Activated CD4-positive, alpha-beta memory T cell treated with anti-CD3 and anti-CD28 coated beads, Interleukin-2, amount 10 ng/mL, durations not matched to agents 7 days and 5 days (primary cell): ENCODE results near the gene SYT7. TPM values are rescaled to one million over a fixed set of nuclear protein-coding genes. Genes with fewer than 3 reads are reported as not detected.

ENCODE experiments used
- CTCF ChIA-PET: fragments of 350-600 bp; sonication (Branson Sonifier 250); formaldehyde crosslinking; loops from one replicate; lab custom pipeline; 2021; ENCODE audit warnings: antibody characterized with exemption, inconsistent platforms; lab: Charles Lee
- POLR2A ChIA-PET: fragments of 350-600 bp; sonication (Branson Sonifier 250); formaldehyde crosslinking; loops from one replicate; lab custom pipeline; 2021; ENCODE audit warnings: antibody characterized with exemption; lab: Charles Lee
- DNase-seq: peaks from one replicate; pipeline ENCODE4 v3.0.0-alpha.2; 2020
- H3K27ac Mint-ChIP-seq: one replicate; pipeline ENCODE4 v1.8.0; 2021; ENCODE audit warnings: mild to moderate bottlenecking, mixed read lengths
- H3K27me3 Mint-ChIP-seq: one replicate; pipeline ENCODE4 v1.8.0; 2021; ENCODE audit warnings: mixed read lengths
- H3K36me3 Mint-ChIP-seq: one replicate; pipeline ENCODE4 v1.8.0; 2021; ENCODE audit warnings: low read depth, mixed read lengths
- H3K4me1 Mint-ChIP-seq: one replicate; pipeline ENCODE4 v1.8.0; 2021; ENCODE audit warnings: mixed read lengths
- H3K4me3 Mint-ChIP-seq: one replicate; pipeline ENCODE4 v1.8.0; 2021; ENCODE audit warnings: mild to moderate bottlenecking, mixed read lengths
- H3K9me3 Mint-ChIP-seq: one replicate; pipeline ENCODE4 v1.8.0; 2021; ENCODE audit warnings: mixed read lengths
- total RNA-seq, 2 experiments: library from RNA; stranded (reverse); gene quantifications; one replicate each; pipeline ENCODE4 v1.2.3, GENCODE V29; 2021

The SYT7 gene
- total RNA-seq, 2 experiments from 2014 or later, result not detected

DNA sequence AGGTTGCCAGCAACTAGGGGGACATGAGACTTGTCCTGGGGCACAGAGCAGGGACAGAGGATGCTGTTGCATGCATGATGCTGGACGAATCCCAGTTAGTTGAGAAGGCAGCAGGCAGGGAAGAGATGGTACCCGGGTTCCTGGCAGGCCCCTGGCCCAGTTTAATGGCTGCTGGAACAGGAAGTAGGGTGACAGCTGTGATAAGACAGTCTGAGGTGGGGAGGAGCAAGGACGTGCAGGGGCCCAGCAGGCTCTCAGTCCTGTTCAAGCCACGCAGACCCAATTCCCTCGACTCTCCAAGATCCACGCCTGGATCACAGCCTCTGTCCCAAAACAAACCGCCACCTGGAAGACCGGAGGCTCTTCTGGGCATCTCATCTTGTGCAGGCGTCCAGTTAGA lies 40.3 kb downstream of the SYT7 start:
- CTCF ChIA-PET, result interaction anchor here (1.7 kb wide), 1 partner anchor 24 kb away, joined by 5 read pairs; no protein-coding TSS in a partner anchor

GRCh38 chr11:61539831-61540357 lies 41.0 kb downstream of the SYT7 start:
- no peaks in the 10 kb centered on the region for H3K4me1 Mint-ChIP-seq
- ChIA-PET POLR2A (no interaction called here), CTCF (interaction anchor here (1.2 to 1.7 kb wide), 2 partner anchors 23 to 31 kb away, joined by 4 to 5 read pairs; partner anchors contain the start of gene LRRC10B)
- peaks cover 7% of the 10 kb centered on the region for H3K27me3 Mint-ChIP-seq
- no peaks in the 10 kb centered on the region for H3K36me3 Mint-ChIP-seq
- DNase-seq, result no peak
- H3K27ac Mint-ChIP-seq, result no peak overlapping the region
- H3K4me3 Mint-ChIP-seq, result no peak overlapping the region
- H3K9me3 Mint-ChIP-seq, result no peaks in the 10 kb centered on the region

More for the DNA sequence above, 40.3 kb downstream of the SYT7 start:
- POLR2A ChIA-PET, result no interaction called here
- Mint-ChIP-seq H3K27ac (no peak overlapping the region), H3K4me3 (no peak overlapping the region), H3K4me1 (no peaks in the 10 kb centered on the region), H3K9me3 (no peaks in the 10 kb centered on the region), H3K36me3 (no peaks in the 10 kb centered on the region), H3K27me3 (peaks cover 7% of the 10 kb centered on the region)
- no peak for DNase-seq

DNA sequence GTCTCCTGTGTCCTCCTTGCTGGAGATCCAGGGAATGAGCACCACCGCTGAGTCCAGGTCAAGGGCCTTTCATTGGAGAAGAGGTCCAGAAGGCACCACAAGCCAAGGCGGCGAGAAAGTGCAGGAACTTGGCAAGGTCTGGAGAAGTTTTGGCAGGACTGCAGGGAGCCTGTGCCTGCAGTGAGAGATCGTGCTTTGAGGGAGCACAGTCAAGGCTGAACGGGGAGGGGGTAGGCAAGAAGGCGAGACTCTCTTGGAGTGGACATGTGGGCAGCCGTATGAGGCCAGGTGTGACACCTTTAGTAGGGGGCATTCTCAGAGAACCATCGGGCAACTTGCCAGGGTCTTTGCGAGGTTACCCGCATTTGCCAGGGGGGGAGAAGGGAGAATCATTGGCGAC lies 41.9 kb downstream of the SYT7 start:
- POLR2A ChIA-PET, result no interaction called here
- H3K4me3 Mint-ChIP-seq, result no peak overlapping the region
- no peaks in the 10 kb centered on the region for H3K4me1 Mint-ChIP-seq
- no peaks in the 10 kb centered on the region for H3K36me3 Mint-ChIP-seq
- CTCF ChIA-PET, result interaction anchor here (1.2 to 1.7 kb wide), 2 partner anchors 22 to 30 kb away, joined by 4 to 5 read pairs; partner anchors contain the start of gene LRRC10B
- peaks cover 7% of the 10 kb centered on the region for H3K27me3 Mint-ChIP-seq
- no peaks in the 10 kb centered on the region for H3K9me3 Mint-ChIP-seq
- DNase-seq, result no peak
- H3K27ac Mint-ChIP-seq, result no peak overlapping the region

- no peaks in the 10 kb centered on the region for H3K4me1 Mint-ChIP-seq
- ChIA-PET CTCF (no interaction called here), POLR2A (no interaction called here)
- H3K4me3 Mint-ChIP-seq, result no peak overlapping the region
- DNase-seq, result no peak
- H3K27me3 Mint-ChIP-seq, result peaks cover 7% of the 10 kb centered on the region
- H3K9me3 Mint-ChIP-seq, result no peaks in the 10 kb centered on the region
- H3K36me3 Mint-ChIP-seq, result no peaks in the 10 kb centered on the region
- H3K27ac Mint-ChIP-seq, result no peak overlapping the region
Observed at GRCh38 chr11:61538636-61538961, 42.3 kb downstream of the SYT7 start.

DNA sequence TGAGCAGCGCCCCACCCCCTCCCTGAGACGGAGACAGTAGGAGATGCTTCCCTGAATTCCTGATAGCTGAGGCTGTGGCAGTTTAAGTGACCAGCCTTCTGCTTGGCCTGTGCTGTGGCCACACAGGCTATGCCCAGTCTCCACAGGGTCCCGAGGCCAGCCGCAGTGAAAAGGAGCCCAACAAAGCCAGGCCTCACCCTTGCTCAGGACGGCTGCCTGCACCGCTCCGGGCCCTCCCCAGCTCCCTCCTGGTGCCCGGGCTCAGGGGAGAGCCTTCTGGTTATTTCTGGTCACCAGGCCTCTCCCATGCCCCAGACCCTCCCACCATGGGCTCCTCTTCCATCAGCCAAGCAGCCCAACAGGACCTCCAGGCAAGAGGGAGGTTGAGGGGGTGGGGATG lies 43.5 kb downstream of the SYT7 start:
- ChIA-PET POLR2A (no interaction called here), CTCF (no interaction called here)
- H3K4me1 Mint-ChIP-seq, result no peaks in the 10 kb centered on the region
- no peak for DNase-seq
- H3K36me3 Mint-ChIP-seq, result no peaks in the 10 kb centered on the region
- H3K9me3 Mint-ChIP-seq, result no peaks in the 10 kb centered on the region
- H3K27me3 Mint-ChIP-seq, result peaks cover 7% of the 10 kb centered on the region
- H3K4me3 Mint-ChIP-seq, result no peak overlapping the region
- H3K27ac Mint-ChIP-seq, result no peak overlapping the region

GRCh38 chr11:61536676-61537270 lies 44.1 kb downstream of the SYT7 start:
- H3K4me1 Mint-ChIP-seq, result no peaks in the 10 kb centered on the region
- POLR2A ChIA-PET, result no interaction called here
- no peaks in the 10 kb centered on the region for H3K9me3 Mint-ChIP-seq
- H3K27ac Mint-ChIP-seq, result no peak overlapping the region
- CTCF ChIA-PET, result no interaction called here
- H3K27me3 Mint-ChIP-seq, result peaks cover 7% of the 10 kb centered on the region
- no peak overlapping the region for H3K4me3 Mint-ChIP-seq
- H3K36me3 Mint-ChIP-seq, result no peaks in the 10 kb centered on the region
- no peak for DNase-seq

DNA sequence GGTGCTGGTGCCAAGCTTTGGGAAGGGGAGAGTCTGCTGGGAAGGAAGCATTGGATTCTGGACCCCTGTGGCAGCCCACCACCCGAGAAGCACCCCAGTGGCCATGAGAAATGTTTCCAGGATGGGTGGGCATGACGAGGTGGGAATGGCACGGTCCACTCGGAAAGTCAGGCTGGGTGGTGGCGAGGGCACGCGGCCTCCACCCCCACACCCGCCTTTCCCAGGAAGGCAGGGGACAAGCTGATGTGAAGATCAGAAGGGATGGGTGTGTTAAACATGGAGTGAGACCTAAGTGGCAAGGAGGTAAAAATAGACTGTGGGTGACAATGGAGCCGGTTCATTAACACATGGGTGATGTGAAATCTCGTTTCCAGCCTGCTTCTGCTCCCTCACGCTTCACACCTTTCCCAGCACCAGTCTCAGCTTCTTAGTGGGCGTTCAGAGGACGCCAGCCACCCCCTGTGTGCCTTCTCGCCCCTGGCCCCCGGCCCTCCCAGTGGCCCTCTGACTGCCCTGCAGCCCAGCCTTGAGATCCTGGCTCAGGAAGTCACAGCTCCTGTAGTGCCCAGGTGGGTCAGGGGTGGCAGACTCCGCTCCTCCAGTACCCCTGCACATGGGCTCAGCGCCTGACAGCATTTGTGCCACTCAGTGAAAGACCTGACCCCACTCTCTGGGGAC lies 44.7 kb downstream of the SYT7 start:
- H3K4me3 Mint-ChIP-seq, result no peak overlapping the region
- H3K36me3 Mint-ChIP-seq, result no peaks in the 10 kb centered on the region
- ChIA-PET CTCF (no interaction called here), POLR2A (no interaction called here)
- no peak for DNase-seq
- H3K9me3 Mint-ChIP-seq, result no peaks in the 10 kb centered on the region
- no peaks in the 10 kb centered on the region for H3K4me1 Mint-ChIP-seq
- H3K27ac Mint-ChIP-seq, result no peak overlapping the region
- peaks cover 7% of the 10 kb centered on the region for H3K27me3 Mint-ChIP-seq

- DNase-seq, result no peak
- peaks cover 7% of the 10 kb centered on the region for H3K27me3 Mint-ChIP-seq
- ChIA-PET POLR2A (no interaction called here), CTCF (no interaction called here)
- no peak overlapping the region for H3K4me3 Mint-ChIP-seq
- no peaks in the 10 kb centered on the region for H3K4me1 Mint-ChIP-seq
- H3K27ac Mint-ChIP-seq, result no peak overlapping the region
- H3K36me3 Mint-ChIP-seq, result no peaks in the 10 kb centered on the region
- H3K9me3 Mint-ChIP-seq, result no peaks in the 10 kb centered on the region
Observed at GRCh38 chr11:61534933-61535839, 45.7 kb downstream of the SYT7 start.

DNA sequence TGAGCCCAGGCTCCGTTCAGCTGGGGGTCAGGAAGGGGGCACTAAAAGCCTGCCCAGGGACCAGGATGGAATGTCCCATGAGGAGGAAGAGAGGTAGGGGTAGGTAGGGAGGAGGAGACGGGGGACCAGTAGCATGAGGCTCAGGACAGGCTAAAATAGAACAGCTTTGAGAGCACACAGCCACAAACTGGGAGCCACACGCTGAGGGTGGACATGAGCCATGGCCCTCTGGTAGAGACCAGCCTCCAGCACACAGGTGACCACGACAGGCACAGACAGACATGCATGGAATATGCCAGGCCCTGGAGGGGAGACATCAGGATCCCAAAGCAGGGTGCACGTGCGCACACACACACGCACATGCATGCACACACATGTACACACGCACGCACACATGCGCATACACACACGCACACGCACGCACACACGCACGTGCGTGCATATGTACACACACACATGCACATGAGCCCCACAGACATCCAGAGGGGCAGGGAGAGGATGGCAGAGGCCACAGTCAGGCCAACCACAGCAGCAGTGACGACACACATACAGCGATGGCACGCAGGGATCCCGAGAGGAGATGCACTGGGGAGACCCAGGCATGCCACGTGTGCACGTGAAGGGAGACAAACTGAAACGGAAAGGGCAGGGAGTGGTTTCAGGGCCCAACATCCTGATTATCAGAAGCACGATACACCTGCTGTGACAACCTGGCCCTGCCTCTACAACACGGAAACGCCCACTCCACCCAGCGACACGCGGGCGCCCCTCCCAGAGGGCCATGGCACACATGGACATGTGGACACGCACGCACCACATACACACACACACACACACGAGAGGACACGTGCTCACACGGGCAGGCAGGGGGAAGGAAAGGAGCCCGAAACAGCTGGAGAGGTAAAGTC lies 46.6 kb downstream of the SYT7 start:
- Mint-ChIP-seq H3K4me1 (no peaks in the 10 kb centered on the region), H3K27me3 (peaks cover 3% of the 10 kb centered on the region), H3K27ac (no peak overlapping the region), H3K9me3 (no peaks in the 10 kb centered on the region), H3K4me3 (no peak overlapping the region), H3K36me3 (no peaks in the 10 kb centered on the region)
- ChIA-PET CTCF (no interaction called here), POLR2A (no interaction called here)
- no peak for DNase-seq

GRCh38 chr11:61533401-61533800 lies 47.5 kb downstream of the SYT7 start:
- no peaks in the 10 kb centered on the region for H3K27me3 Mint-ChIP-seq
- no peak overlapping the region for H3K27ac Mint-ChIP-seq
- H3K4me1 Mint-ChIP-seq, result no peaks in the 10 kb centered on the region
- no peak for DNase-seq
- H3K4me3 Mint-ChIP-seq, result no peak overlapping the region
- no peaks in the 10 kb centered on the region for H3K36me3 Mint-ChIP-seq
- ChIA-PET CTCF (interaction anchor here (0.6 kb wide), 1 partner anchor 133 kb away, joined by 6 read pairs; no protein-coding TSS in a partner anchor), POLR2A (no interaction called here)
- H3K9me3 Mint-ChIP-seq, result no peaks in the 10 kb centered on the region

GRCh38 chr11:61533039-61533375 lies 47.9 kb downstream of the SYT7 start:
- POLR2A ChIA-PET, result no interaction called here
- no peaks in the 10 kb centered on the region for H3K4me1 Mint-ChIP-seq
- no peaks in the 10 kb centered on the region for H3K27me3 Mint-ChIP-seq
- H3K9me3 Mint-ChIP-seq, result no peaks in the 10 kb centered on the region
- H3K4me3 Mint-ChIP-seq, result no peak overlapping the region
- H3K27ac Mint-ChIP-seq, result no peak overlapping the region
- CTCF ChIA-PET, result interaction anchor here (0.6 to 1.1 kb wide), 2 partner anchors 56 to 133 kb away, joined by 3 to 6 read pairs; no protein-coding TSS in a partner anchor
- H3K36me3 Mint-ChIP-seq, result no peaks in the 10 kb centered on the region
- no peak for DNase-seq
